Stimulated activated CD8-positive, alpha-beta memory T cell treated with anti-CD3 and anti-CD28 coated beads, Interleukin-7, amount 100 ng/mL, for 48 hours (primary cell): ENCODE results near the gene ZBTB46.
A peak's percentile ranks its signal among the peaks of the same experiment; 100 is the strongest.

ENCODE experiments used
- DNase-seq, 2 donors: peaks; one replicate each; pipeline ENCODE4 v3.0.0-alpha.2; 2020; ENCODE audit warnings: low read depth in 1 of 2; ENCODE audit errors: extremely low read depth in 1 of 2

The ZBTB46 gene

DNA sequence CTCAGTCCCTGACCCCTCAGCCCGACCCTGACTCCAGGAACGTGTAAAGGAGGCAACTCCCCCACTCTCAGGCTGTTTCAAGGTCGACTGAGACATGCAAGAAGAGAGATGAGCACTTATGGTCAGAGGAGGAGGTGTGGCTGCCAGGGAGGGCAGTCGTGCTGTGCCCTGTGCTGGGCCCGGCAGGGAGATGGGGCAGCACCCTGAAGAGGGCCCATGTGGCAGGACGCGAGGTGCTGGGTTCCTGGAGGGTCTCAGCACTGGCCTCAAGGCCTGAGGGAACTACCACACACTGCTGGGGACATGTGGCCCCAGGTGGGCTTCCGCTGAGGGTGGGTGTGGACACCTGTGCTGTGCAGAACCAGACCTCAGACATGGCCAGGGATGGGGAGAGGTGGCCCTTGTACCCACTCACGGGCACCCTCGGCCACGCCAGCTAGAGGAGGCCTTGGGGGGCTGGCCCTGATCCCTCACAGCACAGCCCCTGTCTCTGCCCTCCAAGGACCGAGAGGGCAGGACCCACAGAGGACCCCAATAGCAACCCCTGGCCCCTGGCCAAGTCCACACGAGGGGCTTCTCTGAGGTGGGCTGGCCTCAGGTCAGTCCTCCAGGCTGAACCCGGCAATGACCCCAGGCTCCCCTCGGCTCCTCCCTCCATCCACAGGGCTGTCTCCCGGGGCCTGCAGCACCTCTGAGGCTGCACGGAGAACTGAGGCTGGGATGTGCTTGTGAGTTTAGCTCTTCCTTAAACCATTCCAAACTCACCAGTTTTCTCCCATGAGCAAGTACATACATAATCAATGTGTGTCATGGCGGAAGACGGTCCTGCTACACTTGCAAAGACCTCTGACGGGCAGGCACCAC, 82.8 kb downstream of the ZBTB46 start:
- DNase-seq: no peak

GRCh38 chr20:63747622-63748069, 83.4 kb downstream of the ZBTB46 start:
- DNase-seq: no peak

DNA sequence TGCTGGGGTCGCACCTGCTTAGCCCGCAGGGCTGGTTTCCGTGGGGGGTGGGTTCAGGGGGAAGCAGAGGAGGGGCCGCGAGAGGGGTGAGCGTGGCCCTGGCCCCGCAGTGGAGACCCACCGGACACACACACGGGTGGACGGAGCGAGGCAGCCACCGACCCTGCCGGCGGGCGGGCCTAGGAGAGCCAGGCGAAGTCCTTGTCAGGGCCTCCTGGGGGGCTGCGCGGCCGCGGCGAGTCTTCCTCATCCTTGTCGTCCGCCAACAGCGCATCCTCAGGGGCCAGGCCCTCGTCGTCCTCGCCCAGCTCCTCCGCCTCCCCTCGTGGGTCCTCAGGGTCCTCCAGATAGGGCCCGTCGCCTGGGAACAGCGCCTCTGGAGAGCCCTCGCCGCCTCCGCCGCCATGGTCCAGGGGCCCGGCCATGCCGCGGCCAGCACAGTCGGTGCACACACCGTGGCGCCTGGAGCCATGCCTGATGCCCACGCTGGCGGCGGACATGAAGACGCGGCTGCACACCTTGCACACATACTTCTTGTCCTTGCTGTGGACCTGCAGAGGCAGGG, 84.2 kb downstream of the ZBTB46 start:
- no peak for DNase-seq

DNA sequence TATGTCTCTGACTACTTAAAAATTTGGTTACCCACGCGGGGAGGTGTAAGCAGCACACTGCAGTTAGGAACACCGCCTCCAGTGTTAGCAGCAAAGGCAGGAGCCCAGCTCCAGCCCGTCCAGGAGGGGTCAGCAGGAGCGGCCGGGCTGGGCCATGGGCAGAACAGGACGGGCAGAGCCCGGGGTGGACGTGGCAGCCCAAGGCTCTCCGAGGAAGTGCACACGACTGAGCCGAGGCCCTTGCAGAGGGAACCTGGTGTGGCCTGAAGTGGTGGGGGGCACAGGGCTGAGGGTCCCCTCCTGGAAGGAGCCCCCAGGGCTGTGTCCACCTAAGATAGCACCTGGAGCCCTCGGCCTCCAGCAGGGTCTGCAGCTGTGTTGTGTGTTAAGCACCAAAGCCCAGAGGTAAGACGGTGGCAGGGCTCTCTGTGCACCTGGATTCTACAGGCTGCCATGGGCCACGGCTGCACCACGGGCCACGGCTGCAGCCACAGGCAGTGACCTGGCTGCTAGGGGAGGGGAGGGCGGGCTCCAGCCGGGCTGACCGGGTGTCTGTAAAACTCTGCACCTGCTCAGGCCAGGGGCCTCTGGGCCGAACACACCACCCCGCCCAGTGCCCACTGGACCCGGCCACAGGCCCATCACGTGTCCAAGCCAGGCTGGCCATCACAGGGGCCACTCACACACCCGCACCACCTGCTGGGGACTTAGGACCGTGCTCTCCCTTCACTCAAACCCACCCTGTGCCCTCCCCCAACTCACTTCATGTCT, 84.9 kb downstream of the ZBTB46 start:
- no peak for DNase-seq

DNA sequence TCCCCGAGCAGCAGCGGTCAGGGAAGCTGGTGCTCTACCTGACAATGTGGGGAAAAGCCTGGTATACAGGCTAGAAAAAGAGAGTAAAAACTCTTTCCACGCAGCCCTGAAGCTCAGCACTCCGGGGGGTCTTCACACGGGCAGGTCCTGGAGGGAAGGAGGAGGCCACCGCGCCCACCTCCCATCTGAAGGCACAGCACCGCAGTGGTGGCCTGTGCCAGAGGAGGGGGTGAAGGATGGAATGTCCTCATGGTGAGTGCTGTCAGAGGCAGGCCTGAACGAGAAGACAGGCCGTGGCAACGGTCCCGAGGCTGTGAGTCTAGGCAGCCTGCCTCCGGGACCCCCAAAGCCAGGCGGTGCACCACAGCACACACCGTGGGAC, 85.6 kb downstream of the ZBTB46 start:
- DNase-seq: no peak

DNA sequence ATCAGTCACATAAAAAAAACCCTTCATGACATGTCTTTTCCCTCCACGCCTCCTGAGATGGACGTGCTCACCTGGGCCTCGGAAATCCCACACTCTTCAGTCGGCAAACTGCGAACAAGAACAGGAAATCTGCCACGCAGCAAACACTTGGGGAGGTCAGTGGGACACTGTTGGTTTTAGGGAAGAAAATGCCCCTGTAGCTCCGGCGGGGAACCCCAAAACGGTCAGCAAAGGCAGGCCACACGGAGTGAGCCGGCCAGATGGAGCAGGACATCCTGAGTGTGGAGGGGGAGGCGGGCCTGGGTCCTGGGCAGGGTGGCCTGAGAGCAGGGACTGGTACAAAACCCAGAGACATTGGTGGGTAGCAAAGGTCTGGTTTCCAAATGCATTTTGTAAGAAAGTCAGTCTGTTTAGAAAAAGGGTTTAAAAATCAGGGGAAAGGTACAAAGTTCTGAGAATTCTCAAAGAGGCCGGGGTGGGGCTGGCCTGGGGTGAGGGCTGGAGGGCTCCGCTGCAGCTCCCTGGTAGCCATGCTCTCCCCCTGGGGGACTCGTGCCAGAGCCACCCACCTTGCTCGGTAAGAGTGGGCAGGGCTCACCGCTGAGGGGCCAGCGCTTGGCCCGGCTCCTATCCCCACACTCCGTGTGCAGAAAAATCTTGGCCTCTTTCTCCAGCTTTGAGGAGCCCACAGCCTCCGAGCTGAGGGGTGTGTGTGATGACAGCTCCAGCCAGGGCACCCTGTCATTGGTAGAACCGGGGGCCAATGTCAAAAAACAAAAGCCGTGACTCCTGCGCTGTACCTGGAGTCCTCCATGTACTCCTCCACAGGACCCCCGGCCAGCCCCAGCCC, 86.3 kb downstream of the ZBTB46 start:
- no peak for DNase-seq

DNA sequence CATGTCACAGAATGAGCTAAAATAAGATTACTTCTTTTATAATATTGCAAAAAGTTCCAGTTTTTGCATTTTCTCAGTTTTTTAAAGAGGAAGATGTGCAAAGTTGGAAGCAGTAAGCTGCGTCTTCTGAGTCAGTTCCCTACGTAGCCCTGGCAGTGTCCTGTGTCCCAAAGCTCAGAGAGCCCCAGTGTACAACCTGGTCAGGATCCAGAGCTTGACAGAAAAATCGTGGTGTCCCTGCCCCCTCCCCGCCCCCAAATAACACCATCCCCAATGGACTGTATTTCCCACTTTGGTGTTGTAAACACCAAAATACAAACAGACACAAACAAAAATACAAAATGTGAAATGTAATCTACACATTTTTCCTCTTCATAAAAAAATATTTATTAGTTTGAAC, 86.9 kb downstream of the ZBTB46 start:
- DNase-seq: no peak

GRCh38 chr20:63743210-63743970, 87.7 kb downstream of the ZBTB46 start:
- DNase-seq: no peak

GRCh38 chr20:63742381-63743024, 88.6 kb downstream of the ZBTB46 start:
- no peak for DNase-seq

- no peak for DNase-seq
These were observed 89.2 kb downstream of the ZBTB46 start for GRCh38 chr20:63741676-63742380.

- DNase-seq: no peak
These were observed 89.7 kb downstream of the ZBTB46 start for GRCh38 chr20:63741354-63741675.

DNA sequence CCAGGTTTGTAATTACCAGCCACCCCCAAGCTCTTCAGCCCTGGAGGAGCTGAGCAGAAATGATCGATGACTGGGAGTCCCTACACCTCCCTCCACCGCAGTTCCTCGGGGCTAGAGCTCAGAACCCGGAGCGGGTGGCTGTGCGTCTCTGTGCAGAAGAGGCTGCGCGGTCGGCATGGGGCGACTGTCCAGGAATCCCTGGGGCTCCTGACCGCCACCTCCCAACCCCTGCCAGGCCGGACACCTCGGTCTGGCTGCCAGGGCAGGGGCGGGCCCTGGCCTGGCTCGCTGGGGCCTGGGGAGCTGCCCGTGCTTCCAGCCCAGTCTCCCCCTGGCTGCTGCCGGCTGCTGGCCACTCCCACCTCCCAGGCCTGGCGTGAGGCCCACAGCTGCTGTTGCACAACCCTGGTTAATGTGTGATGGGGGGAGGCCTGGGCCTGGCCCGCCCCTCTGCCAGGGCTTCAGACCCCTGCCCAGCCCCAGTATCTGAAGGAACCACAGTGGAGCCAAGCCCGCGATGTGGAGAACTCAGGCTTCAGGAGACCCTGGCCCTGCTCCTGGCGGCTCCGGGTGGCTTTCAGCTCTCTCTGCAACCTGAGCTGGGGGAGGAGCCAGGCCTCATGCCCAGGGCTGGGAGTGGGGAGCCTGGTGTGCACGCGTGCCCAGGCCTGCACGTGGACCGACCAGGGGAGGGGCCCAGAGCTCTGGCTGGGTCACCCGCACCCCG, 90.3 kb downstream of the ZBTB46 start:
- DNase-seq: no peak

- no peak for DNase-seq
These were observed 90.9 kb downstream of the ZBTB46 start for GRCh38 chr20:63740070-63740626.

GRCh38 chr20:63739130-63740069, 91.7 kb downstream of the ZBTB46 start, which contains the start of gene SLC2A4RG:
Gene SLC2A4RG, plus strand, starts transcription at chr20:63739776. Its CDS starts 137 bp downstream, at chr20:63739913.
- peak in 1 of 2 donors; percentile 30 for DNase-seq

DNA sequence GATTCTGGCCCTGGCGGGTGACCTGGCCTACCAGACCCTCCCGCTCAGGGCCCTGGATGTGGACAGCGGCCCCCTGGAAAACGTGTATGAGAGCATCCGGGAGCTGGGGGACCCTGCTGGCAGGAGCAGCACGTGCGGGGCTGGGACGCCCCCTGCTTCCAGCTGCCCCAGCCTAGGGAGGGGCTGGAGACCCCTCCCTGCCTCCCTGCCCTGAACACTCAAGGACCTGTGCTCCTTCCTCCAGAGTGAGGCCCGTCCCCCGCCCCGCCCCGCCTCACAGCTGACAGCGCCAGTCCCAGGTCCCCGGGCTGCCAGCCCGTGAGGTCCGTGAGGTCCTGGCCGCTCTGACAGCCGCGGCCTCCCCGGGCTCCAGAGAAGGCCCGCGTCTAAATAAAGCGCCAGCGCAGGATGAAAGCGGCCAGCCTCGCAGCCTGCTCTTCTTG, 92.4 kb downstream of the ZBTB46 start:
- no peak for DNase-seq

- DNase-seq: no peak
These were observed 92.9 kb downstream of the ZBTB46 start for GRCh38 chr20:63737945-63738686.
